Peyer's patch (tissue), 4 donors: Measurements from ENCODE around the gene TLR9.
A peak's percentile ranks its signal among the peaks of the same experiment; 100 is the strongest.

Experiments used
- POLR2A ChIP-seq, 2 donors: fragments of 450-650 bp; IDR thresholded peaks; one replicate each; pipeline ENCODE4 v1.5.1; 2017; ENCODE audit warnings: antibody characterized with exemption in 2 of 2, mild to moderate bottlenecking in 2 of 2, moderate library complexity in 2 of 2
- TF ChIP-seq, protein P1 (sequence below), 6 experiments: fragments of 450-650 bp in 4 of 6; fragments of 200-600 bp in 2 of 6; sonication (generic) in 1 of 6; IDR thresholded peaks; one replicate each; pipeline ENCODE4 v1.5.1; 2017 to 2019; ENCODE audit warnings: antibody characterized with exemption in 6 of 6, mild to moderate bottlenecking in 3 of 6, moderate library complexity in 1 of 6

DNA sequence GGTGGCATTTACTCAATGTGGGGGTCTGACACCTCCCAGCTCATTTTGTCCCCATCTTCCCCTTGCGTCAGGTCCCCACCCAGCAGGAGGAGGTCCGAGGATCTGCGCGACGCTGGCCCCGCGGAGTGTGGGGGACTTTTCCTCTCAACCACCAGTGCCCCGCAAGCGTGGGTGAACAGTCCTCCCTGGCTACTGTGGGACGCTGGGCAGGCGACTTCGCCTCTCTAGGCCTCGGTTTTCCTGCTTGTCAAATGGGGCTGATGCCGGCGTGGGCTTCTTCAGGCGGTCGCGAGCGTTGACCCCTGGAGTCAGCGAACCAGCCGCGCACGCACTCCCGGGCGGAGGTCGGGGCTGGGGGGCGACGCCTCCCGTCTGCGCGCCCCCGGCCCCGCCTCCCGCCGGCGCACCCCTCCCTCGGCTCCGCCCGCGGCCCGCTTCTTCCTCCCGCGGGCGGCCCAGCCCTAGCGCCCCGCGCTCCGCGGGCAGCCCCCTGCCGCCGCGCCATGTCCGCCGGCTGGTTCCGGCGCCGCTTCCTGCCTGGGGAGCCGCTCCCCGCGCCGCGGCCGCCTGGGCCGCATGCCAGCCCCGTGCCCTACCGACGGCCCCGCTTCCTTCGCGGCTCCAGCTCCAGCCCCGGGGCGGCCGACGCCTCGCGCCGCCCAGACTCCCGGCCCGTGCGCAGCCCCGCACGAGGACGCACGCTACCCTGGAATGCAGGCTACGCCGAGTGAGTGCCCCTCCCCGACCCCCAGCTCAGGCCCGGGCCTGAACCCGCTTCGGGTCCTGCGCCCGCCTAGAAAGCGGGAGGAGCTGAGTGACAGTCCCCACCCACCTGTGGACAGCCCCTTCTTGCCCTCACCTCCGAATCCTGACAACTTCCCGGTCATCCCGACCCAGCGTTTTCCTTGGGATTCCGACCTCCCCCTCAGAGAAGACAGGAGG, 20.1 kb upstream of the TLR9 start, which contains the start of gene PPM1M:
- TF ChIP-seq, protein P1, sequence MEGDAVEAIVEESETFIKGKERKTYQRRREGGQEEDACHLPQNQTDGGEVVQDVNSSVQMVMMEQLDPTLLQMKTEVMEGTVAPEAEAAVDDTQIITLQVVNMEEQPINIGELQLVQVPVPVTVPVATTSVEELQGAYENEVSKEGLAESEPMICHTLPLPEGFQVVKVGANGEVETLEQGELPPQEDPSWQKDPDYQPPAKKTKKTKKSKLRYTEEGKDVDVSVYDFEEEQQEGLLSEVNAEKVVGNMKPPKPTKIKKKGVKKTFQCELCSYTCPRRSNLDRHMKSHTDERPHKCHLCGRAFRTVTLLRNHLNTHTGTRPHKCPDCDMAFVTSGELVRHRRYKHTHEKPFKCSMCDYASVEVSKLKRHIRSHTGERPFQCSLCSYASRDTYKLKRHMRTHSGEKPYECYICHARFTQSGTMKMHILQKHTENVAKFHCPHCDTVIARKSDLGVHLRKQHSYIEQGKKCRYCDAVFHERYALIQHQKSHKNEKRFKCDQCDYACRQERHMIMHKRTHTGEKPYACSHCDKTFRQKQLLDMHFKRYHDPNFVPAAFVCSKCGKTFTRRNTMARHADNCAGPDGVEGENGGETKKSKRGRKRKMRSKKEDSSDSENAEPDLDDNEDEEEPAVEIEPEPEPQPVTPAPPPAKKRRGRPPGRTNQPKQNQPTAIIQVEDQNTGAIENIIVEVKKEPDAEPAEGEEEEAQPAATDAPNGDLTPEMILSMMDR (IDR thresholded peaks at IDR 0.05) = no peak
- peak; percentile 14 to 17 for TF ChIP-seq POLR2A (IDR thresholded peaks at IDR 0.05)
